Glutamatergic neuron (in vitro differentiated cells): ENCODE measurements around the gene MTPN. TPM values are rescaled to one million over a fixed set of nuclear protein-coding genes. Genes with fewer than 3 reads are reported as not detected.
A peak's percentile ranks its signal among the peaks of the same experiment; 100 is the strongest.

Source experiments
- DNase-seq: peaks from one replicate; pipeline ENCODE4 v3.0.0; 2022
- H3K27ac Mint-ChIP-seq: one replicate; pipeline ENCODE4 v1.8.0; 2020; ENCODE audit warnings: mild to moderate bottlenecking, mixed read lengths, inconsistent platforms; ENCODE audit not compliant: unreplicated experiment
- H3K27me3 Mint-ChIP-seq: one replicate; pipeline ENCODE4 v1.8.0; 2020; ENCODE audit warnings: mild to moderate bottlenecking, moderate library complexity, mixed read lengths, inconsistent platforms; ENCODE audit not compliant: unreplicated experiment
- H3K36me3 Mint-ChIP-seq: one replicate; pipeline ENCODE4 v1.8.0; 2020; ENCODE audit warnings: mild to moderate bottlenecking, mixed read lengths, inconsistent platforms; ENCODE audit not compliant: unreplicated experiment
- H3K4me1 Mint-ChIP-seq: one replicate; pipeline ENCODE4 v1.8.0; 2020; ENCODE audit warnings: mild to moderate bottlenecking, low read depth, mixed read lengths, inconsistent platforms; ENCODE audit not compliant: unreplicated experiment
- H3K4me3 Mint-ChIP-seq: one replicate; pipeline ENCODE4 v1.8.0; 2020; ENCODE audit warnings: mild to moderate bottlenecking, mixed read lengths, inconsistent platforms; ENCODE audit not compliant: unreplicated experiment
- H3K9me3 Mint-ChIP-seq: one replicate; pipeline ENCODE4 v1.8.0; 2020; ENCODE audit warnings: mild to moderate bottlenecking, moderate library complexity, mixed read lengths, inconsistent platforms; ENCODE audit not compliant: unreplicated experiment
- long read RNA-seq: library from polyadenylated mRNA; unstranded; transcript quantifications from one replicate; pipeline ENCODE4 v2.0.0, GENCODE V29; 2020; ENCODE audit not compliant: unreplicated experiment
- total RNA-seq: library from RNA; stranded (reverse); fragmentation: NEBNext Ultra II Directional; extraction: Animal tissue kit (Norgen Biotek cat#: 25700); gene quantifications from one replicate; pipeline ENCODE4 v1.2.1, GENCODE V29; 2021; ENCODE audit not compliant: unreplicated experiment
- TF ChIP-seq, protein P1 (sequence below): fragments of 200-600 bp; sonication (generic); IDR thresholded peaks from one replicate; pipeline ENCODE4 v1.5.0; 2021; ENCODE audit not compliant: partially characterized antibody, unreplicated experiment

The MTPN gene
- total RNA-seq = 181 TPM
- long read RNA-seq, transcript MTPN-201 (4 exons, 3,738 nt) = major isoform, 28 of 30 reads
- long read RNA-seq, partial matches to known transcripts = 0 of 30 reads
- long read RNA-seq, other reads (novel, unspliced or antisense) = 2 of 30 reads

- Mint-ChIP-seq H3K36me3 (no peaks in the 10 kb centered on the region), H3K4me3 (peak within 1 kb of the TSS; percentile 96), H3K4me1 (peaks cover 13% of the 10 kb centered on the region), H3K27ac (peak within 1 kb of the TSS; percentile 82), H3K9me3 (peaks cover 7% of the 10 kb centered on the region), H3K27me3 (peaks cover 2% of the 10 kb centered on the region)
- TF ChIP-seq, protein P1, sequence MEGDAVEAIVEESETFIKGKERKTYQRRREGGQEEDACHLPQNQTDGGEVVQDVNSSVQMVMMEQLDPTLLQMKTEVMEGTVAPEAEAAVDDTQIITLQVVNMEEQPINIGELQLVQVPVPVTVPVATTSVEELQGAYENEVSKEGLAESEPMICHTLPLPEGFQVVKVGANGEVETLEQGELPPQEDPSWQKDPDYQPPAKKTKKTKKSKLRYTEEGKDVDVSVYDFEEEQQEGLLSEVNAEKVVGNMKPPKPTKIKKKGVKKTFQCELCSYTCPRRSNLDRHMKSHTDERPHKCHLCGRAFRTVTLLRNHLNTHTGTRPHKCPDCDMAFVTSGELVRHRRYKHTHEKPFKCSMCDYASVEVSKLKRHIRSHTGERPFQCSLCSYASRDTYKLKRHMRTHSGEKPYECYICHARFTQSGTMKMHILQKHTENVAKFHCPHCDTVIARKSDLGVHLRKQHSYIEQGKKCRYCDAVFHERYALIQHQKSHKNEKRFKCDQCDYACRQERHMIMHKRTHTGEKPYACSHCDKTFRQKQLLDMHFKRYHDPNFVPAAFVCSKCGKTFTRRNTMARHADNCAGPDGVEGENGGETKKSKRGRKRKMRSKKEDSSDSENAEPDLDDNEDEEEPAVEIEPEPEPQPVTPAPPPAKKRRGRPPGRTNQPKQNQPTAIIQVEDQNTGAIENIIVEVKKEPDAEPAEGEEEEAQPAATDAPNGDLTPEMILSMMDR = no peak
- DNase-seq = peak; percentile 100
Observed at GRCh38 chr7:135977007-135977741, at the start of gene MTPN. Gene MTPN (minus strand): TSS chr7:135977359. CDS start chr7:135977100, 259 bp downstream.

GRCh38 chr7:136026209-136026608 lies 49.0 kb upstream of the MTPN start:
- no peak overlapping the region for H3K4me3 Mint-ChIP-seq
- no peak overlapping the region for H3K27ac Mint-ChIP-seq
- DNase-seq = no peak
- H3K36me3 Mint-ChIP-seq = peaks cover 7% of the 10 kb centered on the region
- TF ChIP-seq, protein P1 = no peak
- H3K4me1 Mint-ChIP-seq = no peaks in the 10 kb centered on the region
- no peaks in the 10 kb centered on the region for H3K27me3 Mint-ChIP-seq
- no peaks in the 10 kb centered on the region for H3K9me3 Mint-ChIP-seq

DNA sequence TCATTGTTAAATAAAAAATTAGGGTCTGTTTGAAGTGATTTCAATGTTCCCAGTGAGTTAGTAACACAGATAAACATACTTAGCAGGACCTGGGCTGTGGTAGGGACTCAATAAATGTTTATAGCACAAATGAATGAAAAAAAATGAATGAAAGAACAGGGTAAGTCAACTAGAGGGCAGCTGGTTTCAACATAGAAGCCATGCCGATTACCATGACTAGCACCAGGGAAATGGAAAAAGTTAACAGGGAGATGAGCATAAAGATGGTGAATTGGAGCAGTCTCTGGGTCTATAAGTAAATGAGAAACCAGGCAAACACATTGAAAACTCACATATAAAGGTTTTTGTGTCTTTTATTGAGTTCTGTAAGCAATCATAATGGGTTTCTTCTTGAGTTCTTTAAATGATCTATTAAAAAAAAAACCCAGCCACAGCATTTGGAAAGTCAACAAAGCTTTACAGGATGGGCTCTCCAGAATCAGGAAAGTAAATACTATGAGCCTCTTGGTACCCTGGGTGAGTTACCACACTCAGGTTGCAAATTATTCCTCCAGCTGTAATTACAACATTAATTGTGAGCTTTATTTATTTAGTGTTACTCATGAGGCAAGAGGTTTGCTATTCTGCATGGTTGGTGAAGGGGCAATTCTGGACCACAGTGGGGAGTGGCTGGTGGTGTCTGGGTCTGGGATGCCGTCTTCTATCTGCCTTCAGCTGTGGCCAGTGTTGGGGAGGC lies 46.1 kb upstream of the MTPN start:
- peaks cover 7% of the 10 kb centered on the region for H3K36me3 Mint-ChIP-seq

GRCh38 chr7:136020556-136020955 lies 43.4 kb upstream of the MTPN start:
- Mint-ChIP-seq H3K36me3 (peaks cover 7% of the 10 kb centered on the region), H3K27ac (no peak overlapping the region), H3K27me3 (no peaks in the 10 kb centered on the region), H3K4me3 (no peak overlapping the region), H3K4me1 (no peaks in the 10 kb centered on the region), H3K9me3 (no peaks in the 10 kb centered on the region)
- no peak for DNase-seq
- TF ChIP-seq, protein P1 = no peak

More for the DNA sequence above, 46.1 kb upstream of the MTPN start:
- Mint-ChIP-seq H3K9me3 (no peaks in the 10 kb centered on the region), H3K27ac (no peak overlapping the region), H3K4me1 (no peaks in the 10 kb centered on the region), H3K4me3 (no peak overlapping the region), H3K27me3 (no peaks in the 10 kb centered on the region)
- TF ChIP-seq, protein P1 = no peak
- no peak for DNase-seq

- H3K4me1 Mint-ChIP-seq = no peaks in the 10 kb centered on the region
Observed at GRCh38 chr7:136018104-136018503, 40.9 kb upstream of the MTPN start.

More at GRCh38 chr7:136018104-136018503, 40.9 kb upstream of the MTPN start:
- H3K27ac Mint-ChIP-seq = no peak overlapping the region
- H3K27me3 Mint-ChIP-seq = no peaks in the 10 kb centered on the region
- no peak for DNase-seq
- TF ChIP-seq, protein P1 = no peak
- peaks cover 5% of the 10 kb centered on the region for H3K36me3 Mint-ChIP-seq
- H3K9me3 Mint-ChIP-seq = no peaks in the 10 kb centered on the region
- no peak overlapping the region for H3K4me3 Mint-ChIP-seq
